OCI-LY7 (cell line): ENCODE data around the gene CDK5. TPM values are rescaled to one million over a fixed set of nuclear protein-coding genes. Genes with fewer than 3 reads are reported as not detected.

Experiments
- BruUV-seq: library from RNA; stranded (reverse); fragments of 400-500 nt; replicated peaks from 2 replicates; lab custom pipeline; 2021; lab: Mats Ljungman, UMichigan
- CTCF ChIA-PET: fragments of 300-600 bp; sonication (Branson Sonifier 250); formaldehyde crosslinking; loops from one replicate; lab custom pipeline; 2022; ENCODE audit warnings: antibody characterized with exemption; ENCODE audit not compliant: unreplicated experiment; lab: Charles Lee
- POLR2A ChIA-PET: fragments of 300-600 bp; sonication (Branson Sonifier 250); formaldehyde crosslinking; loops from one replicate; lab custom pipeline; 2022; ENCODE audit warnings: antibody characterized with exemption; lab: Charles Lee
- DNase-seq: peaks from one replicate; pipeline ENCODE4 v3.0.0-alpha.2; 2015; ENCODE audit warnings: low spot score
- H2AFZ ChIP-seq: fragments of 200-600 bp; sonication (generic), shearing (Covaris generic); 2 replicates; pipeline ENCODE4 v1.6.1; 2014; ENCODE audit warnings: mild to moderate bottlenecking, antibody characterized with exemption, low read length, moderate library complexity
- H3K27ac ChIP-seq: fragments of 200-600 bp; sonication (generic); 2 replicates; pipeline ENCODE4 v1.5.1; 2014; ENCODE audit warnings: mixed run types, low read depth, mild to moderate bottlenecking, moderate library complexity, low read length, inconsistent platforms; ENCODE audit not compliant: poor library complexity, severe bottlenecking
- H3K36me3 ChIP-seq: fragments of 200-600 bp; sonication (generic); 2 replicates; pipeline ENCODE4 v1.6.1; 2014; ENCODE audit warnings: mild to moderate bottlenecking, antibody characterized with exemption, low read length, moderate library complexity, mixed read lengths; ENCODE audit not compliant: insufficient read depth
- H3K4me1 ChIP-seq: fragments of 200-600 bp; sonication (generic); 2 replicates; pipeline ENCODE4 v1.5.1; 2014; ENCODE audit warnings: mild to moderate bottlenecking, low read length; ENCODE audit not compliant: insufficient read depth, poor library complexity, severe bottlenecking
- H3K4me2 ChIP-seq: fragments of 200-600 bp; sonication (generic); 2 replicates; pipeline ENCODE4 v1.6.1; 2014; ENCODE audit warnings: mild to moderate bottlenecking, low read length
- H3K4me3 ChIP-seq: fragments of 200-600 bp; sonication (generic); 2 replicates; pipeline ENCODE4 v1.5.1; 2014; ENCODE audit warnings: mild to moderate bottlenecking, low read depth, low read length; ENCODE audit not compliant: poor library complexity, severe bottlenecking
- H3K79me2 ChIP-seq: fragments of 200-600 bp; sonication (generic); 2 replicates; pipeline ENCODE4 v1.6.1; 2016; ENCODE audit warnings: low read depth, mild to moderate bottlenecking, low read length, moderate library complexity, mixed read lengths; ENCODE audit not compliant: insufficient read depth
- H3K9me2 ChIP-seq: fragments of 200-600 bp; sonication (generic); 2 replicates; pipeline ENCODE4 v1.6.1; 2016; ENCODE audit warnings: mild to moderate bottlenecking, low read length, mixed read lengths; ENCODE audit not compliant: insufficient read depth
- H3K9me3 ChIP-seq: fragments of 200-600 bp; sonication (generic); 2 replicates; pipeline ENCODE4 v1.6.1; 2014; ENCODE audit warnings: mild to moderate bottlenecking, mixed run types, low read length, mixed read lengths
- H4K20me1 ChIP-seq: fragments of 200-600 bp; sonication (generic); 2 replicates; pipeline ENCODE4 v1.6.1; 2014; ENCODE audit warnings: mild to moderate bottlenecking, antibody characterized with exemption, low read length, moderate library complexity, mixed read lengths; ENCODE audit not compliant: insufficient read depth
- EZH2phosphoT487 ChIP-seq: fragments of 200-600 bp; sonication (generic); IDR thresholded peaks from 2 replicates; pipeline ENCODE4 v1.6.1; 2018; ENCODE audit warnings: low read depth, borderline replicate concordance, mild to moderate bottlenecking, mixed run types, antibody characterized with exemption, low read length, moderate library complexity, mixed read lengths
- intact Hi-C: fragments of 100-400 bp; cut with micrococcal nuclease; formaldehyde crosslinking; loops from one replicate; pipeline ENCODE4 v1.10.0; 2022; ENCODE audit not compliant: unreplicated experiment
- total RNA-seq, 2 experiments: library from RNA; depleted of rRNA in 1 of 2; stranded (reverse); fragments of >200 nt in 1 of 2; shearing (Covaris generic) in 1 of 2; gene quantifications; 2 replicates each; pipeline ENCODE4 v1.2.3, GENCODE V29; 2014 to 2022
- TF ChIP-seq, protein P1 (sequence below): fragments of 200-600 bp; sonication (generic); conservative IDR thresholded peaks from 2 replicates; pipeline ENCODE4 v1.5.1; 2014; ENCODE audit warnings: mild to moderate bottlenecking, antibody characterized with exemption, low read length, moderate library complexity, mixed read lengths

The CDK5 gene
- total RNA-seq, 2 experiments from 2014 or later = 23.7 to 30.9 TPM

DNA sequence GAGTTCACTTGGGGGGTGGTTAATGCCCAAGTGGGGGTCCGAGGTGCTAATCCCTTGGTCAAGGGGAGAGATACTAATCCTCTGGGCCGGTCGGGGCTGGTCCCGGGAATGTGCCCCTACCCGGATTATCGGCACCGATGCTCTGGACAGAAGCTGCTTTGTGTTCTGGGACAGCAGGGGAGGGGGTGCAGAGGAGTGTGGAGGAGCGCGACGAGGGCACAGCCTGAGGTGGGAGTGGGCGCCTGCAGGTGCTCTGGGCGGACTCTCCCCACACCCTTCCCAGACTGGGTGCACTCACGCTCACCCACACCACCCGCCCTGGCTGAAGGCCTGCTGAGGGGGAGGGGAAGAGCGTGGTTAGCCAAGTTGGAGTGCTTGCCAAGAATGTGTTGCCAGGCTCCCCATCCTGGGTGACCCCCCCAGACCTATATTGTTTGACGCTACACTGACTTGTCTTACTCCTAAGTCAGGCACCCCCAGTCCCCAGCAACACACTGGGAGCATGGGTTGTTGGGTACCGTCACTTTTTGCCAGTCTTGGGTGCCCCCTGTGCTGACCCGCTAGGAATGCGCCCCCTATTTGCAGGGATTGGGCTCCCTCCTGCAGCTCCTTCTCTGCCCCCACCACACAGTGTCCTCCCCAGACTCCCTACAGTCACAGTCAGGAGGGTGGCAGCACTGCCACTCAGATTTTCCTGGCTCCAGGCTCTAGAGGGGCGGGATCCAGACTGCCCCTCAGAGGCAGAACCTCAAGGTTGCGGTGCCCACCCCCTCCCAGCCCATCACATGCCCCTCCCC, 2.9 kb upstream of the CDK5 start:
- no peaks in the 10 kb centered on the region for H3K9me2 ChIP-seq
- H3K27ac ChIP-seq = peak overlapping the region; percentile 70
- H3K9me3 ChIP-seq = no peaks in the 10 kb centered on the region
- peaks cover 22% of the 10 kb centered on the region for H3K36me3 ChIP-seq
- no TSS peak for BruUV-seq
- H3K4me1 ChIP-seq = peaks cover 33% of the 10 kb centered on the region
- intact Hi-C loops = no loop called here
- DNase-seq = peak; percentile 26
- POLR2A ChIA-PET = interaction anchor here (0.9 kb wide), 2 partner anchors 24 to 32 kb away, joined by 3 read pairs; partner anchors contain the start of gene ABCB8
- CTCF ChIA-PET = interaction anchor here (0.6 kb wide), 2 partner anchors 28 to 52 kb away, joined by 3 to 5 read pairs; no protein-coding TSS in a partner anchor
- H3K79me2 ChIP-seq = peaks cover 14% of the 10 kb centered on the region; the same call in 1 of the 2 replicates
- H3K4me3 ChIP-seq = peak overlapping the region; percentile 98
- peak overlapping the region; percentile 87; the same call in 1 of the 2 replicates for H2AFZ ChIP-seq
- no peaks in the 10 kb centered on the region for H4K20me1 ChIP-seq
- no peak for TF ChIP-seq EZH2phosphoT487
- TF ChIP-seq, protein P1, sequence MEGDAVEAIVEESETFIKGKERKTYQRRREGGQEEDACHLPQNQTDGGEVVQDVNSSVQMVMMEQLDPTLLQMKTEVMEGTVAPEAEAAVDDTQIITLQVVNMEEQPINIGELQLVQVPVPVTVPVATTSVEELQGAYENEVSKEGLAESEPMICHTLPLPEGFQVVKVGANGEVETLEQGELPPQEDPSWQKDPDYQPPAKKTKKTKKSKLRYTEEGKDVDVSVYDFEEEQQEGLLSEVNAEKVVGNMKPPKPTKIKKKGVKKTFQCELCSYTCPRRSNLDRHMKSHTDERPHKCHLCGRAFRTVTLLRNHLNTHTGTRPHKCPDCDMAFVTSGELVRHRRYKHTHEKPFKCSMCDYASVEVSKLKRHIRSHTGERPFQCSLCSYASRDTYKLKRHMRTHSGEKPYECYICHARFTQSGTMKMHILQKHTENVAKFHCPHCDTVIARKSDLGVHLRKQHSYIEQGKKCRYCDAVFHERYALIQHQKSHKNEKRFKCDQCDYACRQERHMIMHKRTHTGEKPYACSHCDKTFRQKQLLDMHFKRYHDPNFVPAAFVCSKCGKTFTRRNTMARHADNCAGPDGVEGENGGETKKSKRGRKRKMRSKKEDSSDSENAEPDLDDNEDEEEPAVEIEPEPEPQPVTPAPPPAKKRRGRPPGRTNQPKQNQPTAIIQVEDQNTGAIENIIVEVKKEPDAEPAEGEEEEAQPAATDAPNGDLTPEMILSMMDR = peak; percentile 68
- H3K4me2 ChIP-seq = peak overlapping the region; percentile 98

DNA sequence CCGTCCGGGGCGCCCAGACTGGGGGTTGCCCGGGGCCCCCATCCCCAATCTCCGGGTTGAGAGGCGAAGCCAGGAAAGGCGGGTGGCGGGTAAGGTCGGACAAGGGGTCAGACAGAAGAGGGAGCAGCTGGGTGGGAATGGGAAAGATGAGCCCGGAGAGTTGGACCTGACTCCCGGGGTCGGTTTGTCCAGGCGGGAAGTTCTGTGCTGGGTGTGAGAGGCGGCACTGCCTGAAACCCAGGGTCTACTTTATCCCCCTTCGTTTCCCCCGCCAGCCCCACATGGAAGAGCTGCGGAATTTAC, 2.4 kb upstream of the CDK5 start:
- H3K4me2 ChIP-seq = peak overlapping the region; percentile 98
- peaks cover 14% of the 10 kb centered on the region; the same call in 1 of the 2 replicates for H3K79me2 ChIP-seq
- TF ChIP-seq, protein P1 = peak; percentile 14; the same call in 1 of the 2 replicates
- no peak for TF ChIP-seq EZH2phosphoT487
- DNase-seq = no peak
- CTCF ChIA-PET = interaction anchor here (0.6 kb wide), 2 partner anchors 28 to 52 kb away, joined by 3 to 5 read pairs; no protein-coding TSS in a partner anchor
- H3K9me3 ChIP-seq = no peaks in the 10 kb centered on the region
- peaks cover 16% of the 10 kb centered on the region for H3K36me3 ChIP-seq
- peak overlapping the region; percentile 70 for H3K27ac ChIP-seq
- peaks cover 33% of the 10 kb centered on the region for H3K4me1 ChIP-seq
- POLR2A ChIA-PET = interaction anchor here (0.9 kb wide), 1 partner anchor 25 kb away, joined by 3 read pairs; no protein-coding TSS in a partner anchor
- H3K9me2 ChIP-seq = no peaks in the 10 kb centered on the region
- H4K20me1 ChIP-seq = no peaks in the 10 kb centered on the region
- peak overlapping the region; percentile 87; the same call in 1 of the 2 replicates for H2AFZ ChIP-seq
- peak overlapping the region; percentile 98 for H3K4me3 ChIP-seq
- intact Hi-C loops = no loop called here
- BruUV-seq = no TSS peak
